Measurements from ENCODE around the gene CBX3. TPM values are rescaled to one million over a fixed set of nuclear protein-coding genes. Genes with fewer than 3 reads are reported as not detected.
A peak's percentile ranks its signal among the peaks of the same experiment; 100 is the strongest.

Gene CBX3
- total RNA-seq, 1 experiment from 2014 or later, result 215 TPM

- Mint-ChIP-seq H3K4me3 (ENCODE audit: unreplicated experiment) (peak within 1 kb of the TSS; percentile 99), H3K9me3 (ENCODE audit: unreplicated experiment) (no peaks in the 10 kb centered on the region), H3K27me3 (ENCODE audit: insufficient read depth, unreplicated experiment) (no peaks in the 10 kb centered on the region), H3K27ac (ENCODE audit: unreplicated experiment) (peak within 1 kb of the TSS; percentile 100), H3K4me1 (ENCODE audit: low read depth, unreplicated experiment) (peaks cover 26% of the 10 kb centered on the region), H3K36me3 (ENCODE audit: insufficient read depth, unreplicated experiment) (peaks cover 91% of the 10 kb centered on the region)
- peaks cover 2% of the 10 kb centered on the region; the same call in 1 of the 2 replicates for H3K36me3 ChIP-seq (ENCODE audit: control insufficient read depth, insufficient read depth, low read length)
- no peaks in the 10 kb centered on the region for H3K27me3 ChIP-seq (replicated peaks; ENCODE audit: control insufficient read depth, insufficient read depth, low read length)
- BruUV-seq (replicated peaks), result no TSS peak
- peaks cover 21% of the 10 kb centered on the region for H3K4me1 ChIP-seq
- CTCF ChIA-PET, result interaction anchor here (0.6 to 1.5 kb wide), 4 partner anchors 45 to 84 kb away, joined by 3 to 7 read pairs (median 4); partner anchors contain the start of gene NFE2L3
- POLR2A ChIA-PET, result interaction anchor here (0.7 to 1.3 kb wide), 7 partner anchors 12 to 1052 kb away, joined by 3 to 10 read pairs (median 4); partner anchors contain the start of gene NFE2L3
- no peaks in the 10 kb centered on the region for H3K9me3 ChIP-seq
- H3K4me3 ChIP-seq (ENCODE audit: low read depth, low read length), result peak within 1 kb of the TSS; percentile 99
- DNase-seq, result peak; percentile 96
- TF ChIP-seq, protein P1, sequence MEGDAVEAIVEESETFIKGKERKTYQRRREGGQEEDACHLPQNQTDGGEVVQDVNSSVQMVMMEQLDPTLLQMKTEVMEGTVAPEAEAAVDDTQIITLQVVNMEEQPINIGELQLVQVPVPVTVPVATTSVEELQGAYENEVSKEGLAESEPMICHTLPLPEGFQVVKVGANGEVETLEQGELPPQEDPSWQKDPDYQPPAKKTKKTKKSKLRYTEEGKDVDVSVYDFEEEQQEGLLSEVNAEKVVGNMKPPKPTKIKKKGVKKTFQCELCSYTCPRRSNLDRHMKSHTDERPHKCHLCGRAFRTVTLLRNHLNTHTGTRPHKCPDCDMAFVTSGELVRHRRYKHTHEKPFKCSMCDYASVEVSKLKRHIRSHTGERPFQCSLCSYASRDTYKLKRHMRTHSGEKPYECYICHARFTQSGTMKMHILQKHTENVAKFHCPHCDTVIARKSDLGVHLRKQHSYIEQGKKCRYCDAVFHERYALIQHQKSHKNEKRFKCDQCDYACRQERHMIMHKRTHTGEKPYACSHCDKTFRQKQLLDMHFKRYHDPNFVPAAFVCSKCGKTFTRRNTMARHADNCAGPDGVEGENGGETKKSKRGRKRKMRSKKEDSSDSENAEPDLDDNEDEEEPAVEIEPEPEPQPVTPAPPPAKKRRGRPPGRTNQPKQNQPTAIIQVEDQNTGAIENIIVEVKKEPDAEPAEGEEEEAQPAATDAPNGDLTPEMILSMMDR (IDR thresholded peaks at IDR 0.05; ENCODE audit: insufficient read depth in 1 of 2, low read depth in 1 of 2, low read length in 1 of 2, severe bottlenecking in 1 of 2, unreplicated experiment in 1 of 2), result no peak
- intact Hi-C loops (cut with micrococcal nuclease; ENCODE audit: unreplicated experiment), result loop anchor here (2.0 to 10.0 kb wide), 2 partner anchors 84 to 964 kb away; partner anchors contain the start of gene HOXA9
Measured at GRCh38 chr7:26200444-26201246, 900 bp upstream of the CBX3 start, which contains the start of gene HNRNPA2B1. HNRNPA2B1 (minus strand) TSS chr7:26200746; CDS start chr7:26200577, 169 bp downstream.

DNA sequence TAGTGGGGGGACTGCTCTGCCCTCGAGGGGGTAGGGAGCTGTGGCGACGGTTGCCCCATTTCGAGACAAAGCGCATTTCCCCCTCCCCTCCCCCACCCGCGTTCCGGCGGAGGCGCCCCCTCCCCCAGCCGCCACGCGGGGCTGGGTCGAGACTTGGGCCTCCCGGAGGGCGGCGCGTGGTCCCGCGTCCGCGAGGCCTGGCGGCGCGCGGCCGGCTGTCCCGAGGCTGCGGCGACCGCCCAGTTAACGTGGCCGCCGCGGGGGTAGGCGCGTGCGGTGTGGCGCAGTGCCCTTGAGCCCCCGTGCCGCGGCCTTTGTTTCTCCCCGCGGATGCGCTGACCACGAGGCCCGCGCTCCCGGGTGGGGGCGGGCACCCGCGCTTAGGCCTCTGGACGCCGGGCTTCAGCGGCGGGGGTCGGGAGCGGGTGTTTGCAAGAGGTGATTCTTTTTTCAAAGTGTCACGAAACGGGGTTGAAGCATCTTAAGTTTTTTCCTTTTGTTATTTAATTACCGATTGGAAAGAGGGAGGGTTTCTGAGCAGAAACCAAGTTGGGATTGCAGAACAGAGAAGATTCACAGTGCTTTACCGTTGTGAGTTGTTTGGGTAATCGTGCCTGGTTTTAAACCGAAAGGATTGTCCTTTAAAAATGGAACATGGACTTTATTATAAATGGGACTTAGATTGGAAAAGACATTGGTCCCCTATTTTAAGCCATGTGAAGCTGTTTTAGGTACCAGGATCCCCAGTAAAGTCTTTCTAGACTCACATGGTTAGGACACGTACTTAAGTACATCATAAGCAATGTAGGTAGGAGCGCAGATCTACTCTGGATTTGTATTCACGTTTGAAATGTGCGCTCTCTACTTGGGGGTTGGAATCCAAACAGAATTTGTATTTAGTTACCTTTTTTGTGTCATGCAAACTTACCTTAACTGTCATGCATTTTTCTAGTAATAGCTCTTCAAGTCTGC, 760 bp downstream of the CBX3 start:
- DNase-seq, result peak; percentile 63 to 70
- Mint-ChIP-seq H3K9me3 (ENCODE audit: unreplicated experiment) (no peaks in the 10 kb centered on the region), H3K27me3 (ENCODE audit: insufficient read depth, unreplicated experiment) (no peaks in the 10 kb centered on the region), H3K36me3 (ENCODE audit: insufficient read depth, unreplicated experiment) (peaks cover 91% of the 10 kb centered on the region), H3K4me1 (ENCODE audit: low read depth, unreplicated experiment) (peaks cover 9% of the 10 kb centered on the region), H3K4me3 (ENCODE audit: unreplicated experiment) (peak overlapping the region; percentile 99), H3K27ac (ENCODE audit: unreplicated experiment) (peak overlapping the region; percentile 73)
- TSS peak; percentile 50 for BruUV-seq (replicated peaks)
- H3K9me3 ChIP-seq, result no peaks in the 10 kb centered on the region
- H3K36me3 ChIP-seq (ENCODE audit: control insufficient read depth, insufficient read depth, low read length), result peaks cover 2% of the 10 kb centered on the region; the same call in 1 of the 2 replicates
- H3K4me1 ChIP-seq, result peaks cover 11% of the 10 kb centered on the region; the same call in 1 of the 2 replicates
- H3K4me3 ChIP-seq (ENCODE audit: low read depth, low read length), result peak overlapping the region; percentile 99
- ChIA-PET CTCF (interaction anchor here (0.5 to 1.5 kb wide), 2 partner anchors 8 to 50 kb away, joined by 3 to 7 read pairs; partner anchors contain the start of gene NFE2L3), POLR2A (interaction anchor here (0.6 to 1.3 kb wide), 7 partner anchors 9 to 1862 kb away, joined by 3 to 10 read pairs (median 5); no protein-coding TSS in a partner anchor)
- intact Hi-C loops (cut with micrococcal nuclease; ENCODE audit: unreplicated experiment), result loop anchor here (10.0 kb wide), 1 partner anchor 962 kb away; the partner anchor contains the start of gene HOXA9
- TF ChIP-seq, protein P1 (IDR thresholded peaks at IDR 0.05; ENCODE audit: insufficient read depth in 1 of 2, low read depth in 1 of 2, low read length in 1 of 2, severe bottlenecking in 1 of 2, unreplicated experiment in 1 of 2), result no peak
- no peaks in the 10 kb centered on the region for H3K27me3 ChIP-seq (replicated peaks; ENCODE audit: control insufficient read depth, insufficient read depth, low read length)
